GM21367 (cell line): ENCODE results near the gene PLVAP.
"Not testable (repeated sequence)": the region's sequence is repeated elsewhere in the genome, so short reads cannot be mapped to it uniquely, and the experiment has no call there.

ENCODE experiments used
- ATAC-seq: cut with Tn5 transposase; IDR thresholded peaks from one replicate; pipeline ENCODE4 v1.9.1; 2021; ENCODE audit not compliant: unreplicated experiment

The PLVAP gene

DNA sequence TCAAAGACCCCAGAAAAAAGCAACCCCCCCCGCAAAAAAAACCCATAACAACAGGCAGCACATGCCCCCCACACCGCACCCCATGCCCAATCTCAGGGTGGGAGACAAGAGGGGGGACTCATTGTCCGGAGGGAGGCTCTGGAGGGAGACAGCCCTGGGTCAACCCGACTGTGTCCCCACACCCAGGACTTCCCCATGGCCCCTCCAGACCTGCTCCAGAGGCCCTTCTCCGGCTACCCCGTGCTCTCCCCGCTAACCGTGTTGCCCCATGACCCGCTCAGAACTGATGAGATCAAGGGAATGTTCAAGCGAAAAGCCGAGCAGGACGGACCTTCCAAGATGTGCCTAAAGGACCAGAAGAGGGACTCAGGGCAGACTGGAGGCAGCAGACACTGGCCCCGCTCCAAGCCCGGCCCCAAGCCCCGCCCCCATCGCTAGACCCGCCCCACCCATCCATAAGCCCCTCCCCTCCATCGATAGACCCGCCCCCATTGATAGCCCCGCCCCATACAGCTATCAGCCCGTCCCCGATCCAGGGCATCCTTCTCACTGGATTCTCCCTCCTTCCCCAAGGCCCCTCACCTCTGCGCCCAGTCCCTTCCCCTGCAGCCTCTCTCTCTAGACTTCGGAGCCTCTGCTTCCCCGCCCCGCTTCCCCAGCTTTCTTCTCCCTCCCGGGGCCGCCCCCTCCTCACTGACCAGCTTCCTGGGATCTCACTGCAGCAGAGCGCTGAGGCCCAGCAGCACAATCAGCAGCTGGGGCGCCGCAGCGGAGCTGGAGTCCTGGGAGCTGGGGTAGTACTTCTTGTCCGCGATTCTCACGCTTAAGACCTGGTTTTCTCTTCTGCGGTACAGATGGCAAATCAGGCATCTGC is 26.1 kb upstream of the PLVAP start:
- no peak for ATAC-seq

DNA sequence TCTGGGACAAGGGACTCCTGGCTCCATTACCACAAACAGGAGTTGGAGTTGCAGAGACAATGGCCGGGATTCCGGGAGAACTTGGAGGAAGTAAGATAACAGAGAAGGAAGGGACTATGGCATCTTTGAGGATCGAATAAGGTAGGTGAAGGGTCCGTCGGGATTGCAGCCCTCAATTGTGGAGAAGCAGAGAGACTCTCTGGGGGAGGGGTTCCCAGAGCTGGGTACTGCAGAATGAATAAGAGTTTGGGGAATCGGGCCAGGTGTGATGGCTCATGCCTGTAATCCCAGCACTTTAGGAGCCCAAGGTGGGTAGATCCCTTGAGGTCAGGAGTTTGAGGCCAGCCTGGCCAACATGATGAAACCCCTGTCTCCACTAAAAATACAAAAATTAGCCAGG is 24.5 kb upstream of the PLVAP start:
- ATAC-seq: no peak

GRCh38 chr19:17398902-17399527 is 21.9 kb upstream of the PLVAP start:
- no peak for ATAC-seq

DNA sequence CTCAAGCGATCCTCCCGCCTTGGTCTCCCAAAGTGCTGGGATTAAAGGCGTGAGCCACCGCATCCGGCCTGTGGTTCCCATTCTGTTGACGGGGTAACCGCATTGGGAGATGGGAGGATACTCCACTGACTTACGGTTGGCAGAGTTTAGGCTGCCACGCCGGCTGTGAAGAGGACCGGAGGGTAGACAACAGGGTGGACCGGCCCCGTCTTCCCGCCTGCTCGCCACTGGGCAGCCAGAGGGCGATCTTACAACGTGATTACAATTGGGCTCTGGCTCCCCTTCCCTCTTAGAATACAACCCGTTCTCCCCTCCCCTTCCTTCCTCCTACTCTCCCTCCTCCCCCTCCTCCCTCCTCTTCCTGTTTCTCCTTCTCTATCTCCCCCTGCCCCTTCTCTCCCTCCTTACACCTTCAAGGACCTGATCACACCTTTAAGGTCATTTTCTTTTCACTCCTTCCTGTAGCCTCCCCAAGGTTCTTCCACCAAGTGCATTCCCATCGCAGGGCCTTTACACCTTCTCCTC is 17.8 kb upstream of the PLVAP start:
- ATAC-seq: no peak

- ATAC-seq: no peak
Observed at GRCh38 chr19:17393914-17394313, 16.8 kb upstream of the PLVAP start, which contains the start of gene CCDC194. CCDC194 (minus strand) TSS chr19:17394196; CDS start chr19:17394158, 38 bp downstream.

DNA sequence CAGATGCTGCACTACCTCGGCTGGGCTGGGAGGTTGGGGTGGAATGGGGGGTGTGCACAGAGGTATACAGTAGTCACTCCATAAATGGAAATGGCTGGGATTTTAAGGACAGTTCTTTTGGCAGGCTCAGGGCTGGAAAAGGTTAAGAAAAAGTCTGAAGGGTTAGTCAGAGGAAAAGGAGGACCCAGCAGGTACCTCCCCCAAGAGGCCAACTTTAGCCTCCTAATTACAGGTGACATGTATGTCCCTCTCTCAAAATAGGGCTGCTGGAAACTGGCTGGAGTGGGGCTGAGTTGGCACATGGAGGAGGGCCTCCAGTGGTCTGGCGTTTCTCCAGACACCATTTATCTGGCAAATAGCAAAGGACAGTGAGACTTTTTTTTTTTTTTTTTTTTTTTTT is 15.9 kb upstream of the PLVAP start:
- no peak for ATAC-seq

DNA sequence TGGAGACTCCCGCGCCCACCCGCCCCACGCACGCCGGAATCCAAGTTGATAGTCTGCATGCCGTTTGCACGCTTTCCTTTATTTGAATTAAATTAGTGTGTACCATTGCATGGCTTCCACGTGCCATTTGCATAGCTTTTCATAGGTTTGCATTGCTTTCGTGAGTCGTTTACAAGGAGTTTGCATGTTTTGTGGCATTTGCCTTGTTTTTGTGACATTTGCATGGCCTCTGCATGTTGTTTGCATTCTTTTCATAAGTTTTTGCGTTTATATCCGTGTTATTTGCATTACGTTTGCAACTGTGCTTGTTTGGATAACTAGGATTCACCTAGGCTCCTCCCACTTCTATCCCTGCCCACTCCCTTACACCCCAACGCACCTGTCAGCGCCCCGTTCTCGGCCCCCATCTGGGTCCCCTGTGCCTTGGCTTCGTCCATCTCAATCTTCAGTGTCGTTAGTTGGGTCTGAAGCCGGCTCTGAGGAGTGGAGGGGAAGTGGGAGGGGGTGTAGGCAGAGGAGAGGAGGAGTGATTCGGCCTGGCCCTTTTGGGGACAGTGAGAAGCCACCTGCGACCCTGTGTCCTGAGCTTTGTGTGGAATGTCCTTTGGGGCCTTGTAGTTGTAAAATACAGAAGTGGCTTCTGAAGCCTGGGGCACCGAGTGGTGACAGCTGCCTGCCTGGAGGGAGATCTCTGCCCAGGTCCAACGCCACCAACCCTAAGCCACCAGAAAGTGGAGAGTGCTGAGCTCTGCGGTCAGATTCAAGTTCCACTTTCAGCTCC is 14.4 kb upstream of the PLVAP start:
- ATAC-seq: no peak

DNA sequence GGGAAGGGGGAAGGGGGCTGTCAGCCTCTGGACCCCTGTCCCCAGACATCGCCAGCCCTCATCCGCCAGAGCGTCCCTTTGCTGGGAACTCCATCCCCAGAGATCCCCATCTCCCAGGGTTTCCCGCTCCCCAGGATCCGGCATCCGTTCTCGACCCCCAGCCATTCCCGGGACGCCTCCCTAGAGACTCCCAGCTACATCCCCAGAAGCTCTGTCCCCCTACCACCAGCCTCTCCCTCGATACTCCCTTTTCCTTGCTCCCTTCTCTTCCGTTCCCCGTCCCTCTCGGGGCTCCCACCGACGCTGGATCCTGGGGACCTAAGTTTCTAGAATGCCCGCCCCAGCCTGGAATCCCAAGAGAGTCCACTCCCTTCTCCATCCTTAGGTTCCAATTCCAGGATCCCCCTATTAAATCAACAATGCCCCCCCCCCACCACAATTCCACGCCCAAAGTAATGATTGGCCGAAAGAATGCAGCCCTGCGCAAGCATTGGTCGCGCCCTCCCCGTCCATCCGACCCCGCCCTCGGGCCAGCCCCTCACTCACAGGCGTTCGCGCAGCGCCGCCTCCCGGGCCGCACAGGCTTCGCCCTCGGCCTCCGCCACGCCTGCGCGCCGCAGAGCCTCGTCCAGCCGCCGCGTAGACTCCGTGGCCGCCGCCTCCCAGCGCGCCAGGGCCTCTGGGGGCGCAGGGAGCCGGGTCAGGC is 13.7 kb upstream of the PLVAP start:
- peak; percentile 79 for ATAC-seq

GRCh38 chr19:17389957-17390664 is 13.0 kb upstream of the PLVAP start:
- ATAC-seq: no peak

- ATAC-seq: no peak
Observed at GRCh38 chr19:17389288-17389687, 12.1 kb upstream of the PLVAP start.

- ATAC-seq: no peak
Observed at GRCh38 chr19:17385878-17386611, 8.9 kb upstream of the PLVAP start.

DNA sequence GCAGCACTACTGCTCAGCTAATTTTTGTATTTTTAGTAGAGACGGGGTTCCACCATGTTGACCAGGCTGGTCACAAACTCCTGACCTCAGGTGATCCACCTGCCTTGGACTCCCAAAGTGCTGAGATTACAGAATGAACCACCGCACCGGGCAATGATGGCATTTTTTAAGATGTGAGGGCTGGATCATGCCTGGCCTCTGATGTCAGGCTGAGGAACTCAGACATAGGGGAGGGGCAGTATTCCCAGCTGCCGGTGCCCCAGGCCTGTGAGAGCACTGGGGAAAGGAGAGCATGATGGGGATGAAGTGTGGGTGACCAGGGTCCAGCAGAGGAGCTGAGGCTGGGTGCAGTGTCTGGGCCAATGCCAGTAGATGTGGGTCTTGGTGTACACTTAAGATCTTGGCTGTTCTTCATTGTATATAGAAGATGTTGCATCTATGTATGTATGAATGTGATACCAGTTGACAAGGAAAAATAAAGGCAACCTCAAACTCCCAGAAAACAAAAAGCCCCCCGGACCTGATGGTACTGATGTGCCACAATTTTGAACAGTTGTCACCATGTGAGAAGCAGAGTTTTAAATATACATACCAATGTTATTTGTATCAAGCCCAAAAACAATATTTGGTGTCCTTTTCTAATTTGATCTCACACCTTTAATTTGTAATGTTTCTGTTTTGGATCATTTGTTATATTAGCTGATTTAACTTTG is 3.4 kb upstream of the PLVAP start:
- no peak for ATAC-seq

DNA sequence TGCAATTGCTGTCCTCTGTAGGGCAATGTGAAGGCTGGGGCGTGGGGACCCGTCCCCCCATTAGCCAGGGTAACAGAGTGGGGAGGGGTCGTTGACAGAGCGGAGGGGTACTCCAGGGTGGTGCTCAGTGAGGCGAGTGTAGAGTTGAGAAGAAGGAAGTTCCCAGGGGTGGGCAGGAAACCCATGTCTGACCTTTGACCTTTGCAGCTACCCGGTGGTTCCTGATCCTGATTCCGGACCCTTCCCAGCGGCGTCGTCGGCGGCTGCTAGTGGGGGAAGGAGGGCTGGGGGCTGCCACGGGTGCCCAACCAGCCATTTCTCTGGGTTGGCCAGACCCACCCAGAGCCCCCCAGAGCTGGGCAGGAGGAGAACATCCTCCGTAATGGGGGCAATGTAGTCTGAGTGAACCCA is 2.1 kb upstream of the PLVAP start:
- ATAC-seq: no peak

DNA sequence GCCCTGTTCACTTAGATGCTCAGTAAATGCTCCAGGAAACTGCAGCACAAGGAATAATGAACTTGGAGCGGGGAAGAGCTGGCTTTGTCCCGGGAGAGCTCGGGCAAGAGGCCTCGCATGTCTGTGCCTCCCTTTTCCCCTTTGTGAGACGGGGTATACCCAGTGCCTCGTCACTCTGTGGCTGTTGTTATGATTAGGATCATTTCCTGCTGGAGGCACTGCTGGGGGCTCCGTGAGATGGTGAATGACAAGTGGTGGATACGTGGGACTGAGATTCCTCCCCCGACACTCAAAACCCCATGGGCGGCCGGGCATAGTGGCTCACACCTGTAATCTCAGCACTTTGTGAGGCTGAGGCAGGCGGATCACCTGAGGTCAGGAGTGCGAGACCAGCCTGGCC is 1.1 kb upstream of the PLVAP start:
- ATAC-seq: no peak

DNA sequence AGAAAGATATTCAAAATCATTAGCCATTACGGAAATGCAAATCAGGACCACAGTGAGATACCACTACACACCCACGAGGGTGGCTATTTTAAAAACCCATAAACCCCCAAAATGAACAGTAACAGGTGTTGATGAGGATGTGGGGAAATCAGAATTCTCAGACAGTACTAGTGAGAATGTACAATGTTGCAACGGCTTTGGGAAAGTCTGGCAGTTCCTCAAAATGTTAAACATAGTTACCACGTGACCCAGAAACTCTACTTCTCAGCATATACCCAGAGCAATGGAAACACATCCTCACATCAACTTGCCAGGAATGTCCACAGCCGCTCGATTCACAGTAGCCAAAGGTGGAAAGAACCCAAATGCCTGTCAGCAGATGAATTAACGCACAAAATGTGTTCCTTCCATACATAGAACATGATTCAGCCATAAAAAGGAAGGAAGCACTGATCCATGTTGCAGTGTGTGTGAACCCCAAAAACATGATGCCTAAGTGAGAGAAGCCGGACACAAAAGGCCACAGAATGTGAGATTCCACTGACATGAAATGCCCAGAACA is 7.0 kb downstream of the PLVAP start:
- peak; percentile 88 for ATAC-seq

GRCh38 chr19:17365361-17365760 is 11.8 kb downstream of the PLVAP start:
- no peak for ATAC-seq

GRCh38 chr19:17363852-17364605 is 13.1 kb downstream of the PLVAP start:
- ATAC-seq: not testable (repeated sequence)
